Fibroblast of lung (primary cell): ENCODE results near the gene SRPK1. TPM values are rescaled to one million over a fixed set of nuclear protein-coding genes. Genes with fewer than 3 reads are reported as not detected.

Experiments
- DNase-seq, 2 donors: peaks; one replicate each; pipeline versions ENCODE4 v3.0.0 to v3.0.0-alpha.2; 2010; ENCODE audit warnings: low read depth in 2 of 2
- H2AFZ ChIP-seq: 2 replicates; pipeline ENCODE4 v1.5.1; 2012; ENCODE audit warnings: low read length, control low read depth, inconsistent platforms
- H3K27ac ChIP-seq: 2 replicates; pipeline ENCODE4 v1.5.1; 2011; ENCODE audit warnings: low read length, control low read depth; ENCODE audit not compliant: insufficient read depth
- H3K27me3 ChIP-seq: 2 replicates; pipeline ENCODE4 v1.5.1; 2011; ENCODE audit warnings: mild to moderate bottlenecking, low read length; ENCODE audit not compliant: control insufficient read depth, insufficient read depth
- H3K36me3 ChIP-seq: 2 replicates; pipeline ENCODE4 v1.5.1; 2011; ENCODE audit warnings: low read length; ENCODE audit not compliant: control insufficient read depth, insufficient read depth
- H3K4me1 ChIP-seq: 2 replicates; pipeline ENCODE4 v1.5.1; 2011; ENCODE audit warnings: low read length; ENCODE audit not compliant: control insufficient read depth, insufficient read depth; ENCODE audit errors: extremely low read depth
- H3K4me2 ChIP-seq: 2 replicates; pipeline ENCODE4 v1.5.1; 2011; ENCODE audit warnings: low read length, control low read depth; ENCODE audit not compliant: insufficient read depth; ENCODE audit errors: extremely low read depth
- H3K4me3 ChIP-seq, 4 experiments: fragments of 200-600 bp in 1 of 4; sonication (generic) in 1 of 4; replicated peaks in 1 of 4; 2 replicates each; pipeline ENCODE4 v1.5.1; 2011 to 2016; ENCODE audit warnings: low read length in 4 of 4, low read depth in 3 of 4, mild to moderate bottlenecking in 3 of 4, control low read depth in 2 of 4, inconsistent platforms in 1 of 4, mixed read lengths in 1 of 4; ENCODE audit not compliant: insufficient read depth in 1 of 4; ENCODE audit errors: control extremely low read depth in 1 of 4
- H3K79me2 ChIP-seq: 2 replicates; pipeline ENCODE4 v1.5.1; 2012; ENCODE audit warnings: mild to moderate bottlenecking, low read length, inconsistent platforms; ENCODE audit not compliant: control insufficient read depth, insufficient read depth
- H3K9ac ChIP-seq: 2 replicates; pipeline ENCODE4 v1.5.1; 2011; ENCODE audit warnings: mild to moderate bottlenecking, low read length, control low read depth; ENCODE audit not compliant: insufficient read depth
- H3K9me3 ChIP-seq: 2 replicates; pipeline ENCODE4 v1.5.1; 2012; ENCODE audit warnings: low read depth, low read length; ENCODE audit not compliant: control insufficient read depth, insufficient read depth
- H4K20me1 ChIP-seq: 2 replicates; pipeline ENCODE4 v1.5.1; 2011; ENCODE audit warnings: low read length; ENCODE audit not compliant: control insufficient read depth, insufficient read depth; ENCODE audit errors: extremely low read depth
- EZH2 ChIP-seq: IDR thresholded peaks from 2 replicates; pipeline ENCODE4 v1.5.1; 2012; ENCODE audit warnings: low read length, control low read depth, mild to moderate bottlenecking; ENCODE audit errors: missing control alignments
- polyA plus RNA-seq, 2 donors: library from polyadenylated mRNA; depleted of rRNA in 1 of 2; stranded (reverse) in 1 of 2; unstranded in 1 of 2; fragments of >200 nt; gene quantifications; 2 replicates each; pipeline ENCODE4 v1.2.1, GENCODE V29; 2011 to 2012; ENCODE audit warnings: missing spikeins in 1 of 2
- total RNA-seq: library from RNA; depleted of rRNA; stranded (reverse); fragments of >200 nt; gene quantifications from 2 replicates; pipeline ENCODE4 v1.2.1, GENCODE V29; 2014
- TF ChIP-seq, protein P1 (sequence below), 2 donors: IDR thresholded peaks in 1 of 2; conservative IDR thresholded peaks in 1 of 2; 1 replicate in 1 of 2; 2 replicates in 1 of 2; pipeline ENCODE4 v1.5.1; 2011 to 2012; ENCODE audit warnings: low read length in 2 of 2, control low read depth in 1 of 2, inconsistent platforms in 1 of 2, low read depth in 1 of 2, mild to moderate bottlenecking in 1 of 2

The SRPK1 gene
- total and polyA plus RNA-seq, 2 donors (not counting 1 experiment from before 2014, with no cell fraction given), result 22.2 to 44.8 TPM

- Histone ChIP-seq H3K4me3 (no peak overlapping the region), H3K4me2 (no peak overlapping the region), H3K79me2 (no peaks in the 10 kb centered on the region), H3K4me1 (no peaks in the 10 kb centered on the region), H3K36me3 (no peaks in the 10 kb centered on the region), H3K27ac (no peak overlapping the region), H3K9me3 (no peaks in the 10 kb centered on the region), H3K9ac (no peak overlapping the region), H4K20me1 (no peaks in the 10 kb centered on the region), H3K27me3 (no peaks in the 10 kb centered on the region), H2AFZ (no peak overlapping the region)
- peak in 1 of 2 donors; percentile 39 for DNase-seq
- TF ChIP-seq, protein P1, sequence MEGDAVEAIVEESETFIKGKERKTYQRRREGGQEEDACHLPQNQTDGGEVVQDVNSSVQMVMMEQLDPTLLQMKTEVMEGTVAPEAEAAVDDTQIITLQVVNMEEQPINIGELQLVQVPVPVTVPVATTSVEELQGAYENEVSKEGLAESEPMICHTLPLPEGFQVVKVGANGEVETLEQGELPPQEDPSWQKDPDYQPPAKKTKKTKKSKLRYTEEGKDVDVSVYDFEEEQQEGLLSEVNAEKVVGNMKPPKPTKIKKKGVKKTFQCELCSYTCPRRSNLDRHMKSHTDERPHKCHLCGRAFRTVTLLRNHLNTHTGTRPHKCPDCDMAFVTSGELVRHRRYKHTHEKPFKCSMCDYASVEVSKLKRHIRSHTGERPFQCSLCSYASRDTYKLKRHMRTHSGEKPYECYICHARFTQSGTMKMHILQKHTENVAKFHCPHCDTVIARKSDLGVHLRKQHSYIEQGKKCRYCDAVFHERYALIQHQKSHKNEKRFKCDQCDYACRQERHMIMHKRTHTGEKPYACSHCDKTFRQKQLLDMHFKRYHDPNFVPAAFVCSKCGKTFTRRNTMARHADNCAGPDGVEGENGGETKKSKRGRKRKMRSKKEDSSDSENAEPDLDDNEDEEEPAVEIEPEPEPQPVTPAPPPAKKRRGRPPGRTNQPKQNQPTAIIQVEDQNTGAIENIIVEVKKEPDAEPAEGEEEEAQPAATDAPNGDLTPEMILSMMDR (conservative IDR thresholded peaks at IDR 0.05 in 1 of 2, IDR thresholded peaks at IDR 0.05 in 1 of 2; ENCODE audit: low read depth in 1 of 2, low read length in 2 of 2), result no peak
- no peak for TF ChIP-seq EZH2
Observed at GRCh38 chr6:35955071-35955470, 34.2 kb upstream of the SRPK1 start.

GRCh38 chr6:35954333-35954732 is 33.4 kb upstream of the SRPK1 start:
- no peak for TF ChIP-seq EZH2
- TF ChIP-seq, protein P1 (conservative IDR thresholded peaks at IDR 0.05 in 1 of 2, IDR thresholded peaks at IDR 0.05 in 1 of 2; ENCODE audit: low read depth in 1 of 2, low read length in 2 of 2), result no peak
- Histone ChIP-seq H3K27me3 (no peaks in the 10 kb centered on the region), H3K79me2 (no peaks in the 10 kb centered on the region), H3K4me1 (no peaks in the 10 kb centered on the region), H3K36me3 (no peaks in the 10 kb centered on the region), H3K9me3 (no peaks in the 10 kb centered on the region), H3K27ac (no peak overlapping the region), H3K4me2 (no peak overlapping the region), H3K4me3 (no peak overlapping the region), H3K9ac (no peak overlapping the region), H2AFZ (no peak overlapping the region), H4K20me1 (no peaks in the 10 kb centered on the region)
- DNase-seq, result no peak

DNA sequence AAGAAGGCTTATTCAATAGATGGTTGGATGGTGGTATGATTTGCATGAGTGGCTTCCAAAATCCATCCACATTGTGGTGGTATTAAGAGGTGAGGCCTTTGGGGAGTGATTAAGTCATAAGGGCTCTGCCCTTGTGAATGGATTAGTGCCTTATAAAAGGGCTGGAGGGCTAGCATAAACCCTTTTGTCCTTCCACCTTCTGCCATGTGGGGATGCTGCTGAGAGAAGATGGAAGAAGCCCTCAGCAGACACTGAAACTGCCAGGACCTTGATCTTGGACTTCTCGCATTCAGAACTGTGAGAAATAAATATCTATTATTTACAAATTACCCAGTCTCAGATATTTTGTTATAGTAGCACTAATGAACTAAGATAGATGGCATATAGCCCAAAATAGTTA is 27.8 kb upstream of the SRPK1 start:
- H3K4me2 ChIP-seq, result no peak overlapping the region
- H3K36me3 ChIP-seq, result no peaks in the 10 kb centered on the region
- no peaks in the 10 kb centered on the region for H3K4me1 ChIP-seq
- H3K27ac ChIP-seq, result no peak overlapping the region
- no peak overlapping the region for H3K9ac ChIP-seq
- no peak for DNase-seq
- no peaks in the 10 kb centered on the region for H3K9me3 ChIP-seq
- no peaks in the 10 kb centered on the region for H4K20me1 ChIP-seq
- TF ChIP-seq EZH2, result no peak
- TF ChIP-seq, protein P1 (conservative IDR thresholded peaks at IDR 0.05 in 1 of 2, IDR thresholded peaks at IDR 0.05 in 1 of 2; ENCODE audit: low read depth in 1 of 2, low read length in 2 of 2), result peak; percentile 35 to 36
- no peaks in the 10 kb centered on the region for H3K27me3 ChIP-seq
- H3K4me3 ChIP-seq, result no peak overlapping the region
- no peak overlapping the region for H2AFZ ChIP-seq
- no peaks in the 10 kb centered on the region for H3K79me2 ChIP-seq
